Measurements from ENCODE around the gene SYNJ2.

Gene SYNJ2

DNA sequence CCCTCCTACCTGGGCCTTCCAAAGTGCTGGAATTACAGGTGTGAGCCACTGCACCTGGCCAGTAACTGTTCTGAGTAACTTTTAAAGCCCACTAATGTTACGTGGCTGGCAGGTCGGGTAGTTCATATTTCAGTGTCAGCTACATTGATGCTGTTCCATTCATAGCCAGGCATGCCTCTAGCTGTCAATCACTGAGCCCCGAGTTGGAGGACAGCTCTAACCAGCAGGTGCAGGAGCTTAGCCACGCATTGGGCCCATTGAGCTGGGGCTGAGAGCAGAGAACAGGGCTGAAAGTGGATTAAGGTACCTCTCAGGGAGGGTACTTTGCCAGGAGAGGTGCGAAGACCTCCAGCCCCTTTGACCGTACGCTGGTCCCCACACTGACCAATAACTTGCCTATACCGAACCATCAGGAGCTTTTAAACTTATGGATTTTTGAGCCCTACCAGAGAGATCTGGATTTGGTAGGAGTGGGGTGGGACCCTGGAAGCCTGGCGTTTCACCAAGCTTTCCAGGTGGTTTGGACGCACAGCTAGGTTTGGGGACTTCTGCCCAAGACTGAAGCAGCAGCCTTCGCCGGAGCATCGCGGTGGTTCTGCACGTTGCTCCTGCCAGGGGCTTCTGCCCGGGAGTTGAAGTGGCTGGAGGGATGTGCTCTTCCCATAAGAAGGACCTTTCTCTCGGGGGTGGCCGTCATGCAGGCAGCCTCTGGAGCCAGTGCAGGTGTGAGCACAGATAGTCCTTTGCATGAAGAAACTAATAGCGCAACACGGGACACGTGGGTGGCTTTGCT is 103.8 kb downstream of the SYNJ2 start:
- Histone ChIP-seq H3K4me1 (ENCODE audit: low read length) (0 out of 2 replicates have a peak, but pooled peaks cover 5% of the 10 kb centered on the region), H3K9me3 (ENCODE audit: insufficient read depth, low read length) (no peaks in the 10 kb centered on the region), H3K79me2 (ENCODE audit: low read length) (no peaks in the 10 kb centered on the region), H3K36me3 (replicated peaks; ENCODE audit: low read depth, low read length) (no peaks in the 10 kb centered on the region), H3K4me3 (ENCODE audit: low read length) (no peak overlapping the region), H2AFZ (ENCODE audit: low read depth, low read length) (no peak overlapping the region), H3K27ac (ENCODE audit: low read length) (no peak overlapping the region), H3K27me3 (ENCODE audit: low read depth, low read length) (no peaks in the 10 kb centered on the region), H3K4me2 (ENCODE audit: low read length) (no peak overlapping the region), H3K9ac (ENCODE audit: low read length) (no peak overlapping the region), H4K20me1 (ENCODE audit: insufficient read depth, low read length) (no peaks in the 10 kb centered on the region)
- TF ChIP-seq, protein P1, sequence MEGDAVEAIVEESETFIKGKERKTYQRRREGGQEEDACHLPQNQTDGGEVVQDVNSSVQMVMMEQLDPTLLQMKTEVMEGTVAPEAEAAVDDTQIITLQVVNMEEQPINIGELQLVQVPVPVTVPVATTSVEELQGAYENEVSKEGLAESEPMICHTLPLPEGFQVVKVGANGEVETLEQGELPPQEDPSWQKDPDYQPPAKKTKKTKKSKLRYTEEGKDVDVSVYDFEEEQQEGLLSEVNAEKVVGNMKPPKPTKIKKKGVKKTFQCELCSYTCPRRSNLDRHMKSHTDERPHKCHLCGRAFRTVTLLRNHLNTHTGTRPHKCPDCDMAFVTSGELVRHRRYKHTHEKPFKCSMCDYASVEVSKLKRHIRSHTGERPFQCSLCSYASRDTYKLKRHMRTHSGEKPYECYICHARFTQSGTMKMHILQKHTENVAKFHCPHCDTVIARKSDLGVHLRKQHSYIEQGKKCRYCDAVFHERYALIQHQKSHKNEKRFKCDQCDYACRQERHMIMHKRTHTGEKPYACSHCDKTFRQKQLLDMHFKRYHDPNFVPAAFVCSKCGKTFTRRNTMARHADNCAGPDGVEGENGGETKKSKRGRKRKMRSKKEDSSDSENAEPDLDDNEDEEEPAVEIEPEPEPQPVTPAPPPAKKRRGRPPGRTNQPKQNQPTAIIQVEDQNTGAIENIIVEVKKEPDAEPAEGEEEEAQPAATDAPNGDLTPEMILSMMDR (IDR thresholded peaks at IDR 0.05; ENCODE audit: low read depth, low read length), result no peak
- no peak for TF ChIP-seq EZH2phosphoT487 (IDR thresholded peaks at IDR 0.05; ENCODE audit: low read depth)

DNA sequence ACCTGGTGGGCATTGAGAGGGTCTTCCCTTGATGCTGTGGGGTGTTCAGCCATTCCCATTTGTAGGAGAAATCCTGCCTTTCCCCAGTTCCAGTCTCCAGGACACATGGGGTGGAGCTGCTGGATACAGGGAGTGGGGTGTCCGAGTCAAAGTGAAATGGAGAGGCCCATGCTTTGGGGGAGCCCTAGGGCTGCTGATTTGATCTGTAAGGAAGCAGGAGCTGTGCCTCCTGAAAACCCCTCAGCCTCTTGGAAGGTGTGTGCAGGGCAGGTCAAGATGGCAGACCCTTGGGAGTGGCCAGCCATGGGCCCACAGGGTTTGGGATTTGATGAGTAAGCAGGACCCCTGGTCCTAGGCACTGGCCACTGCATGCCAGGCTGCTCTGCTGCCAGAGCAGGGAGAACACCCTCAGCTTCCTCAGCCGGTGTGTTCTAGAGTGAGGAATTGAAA is 104.4 kb downstream of the SYNJ2 start:
- Histone ChIP-seq H3K4me1 (ENCODE audit: low read length) (0 out of 2 replicates have a peak, but pooled peaks cover 5% of the 10 kb centered on the region), H4K20me1 (ENCODE audit: insufficient read depth, low read length) (no peaks in the 10 kb centered on the region), H3K27me3 (ENCODE audit: low read depth, low read length) (no peaks in the 10 kb centered on the region), H3K79me2 (ENCODE audit: low read length) (no peaks in the 10 kb centered on the region), H3K9ac (ENCODE audit: low read length) (no peak overlapping the region), H3K4me3 (ENCODE audit: low read length) (no peak overlapping the region), H3K27ac (ENCODE audit: low read length) (no peak overlapping the region), H2AFZ (ENCODE audit: low read depth, low read length) (no peak overlapping the region), H3K9me3 (ENCODE audit: insufficient read depth, low read length) (no peaks in the 10 kb centered on the region), H3K4me2 (ENCODE audit: low read length) (no peak overlapping the region), H3K36me3 (replicated peaks; ENCODE audit: low read depth, low read length) (no peaks in the 10 kb centered on the region)
- no peak for TF ChIP-seq EZH2phosphoT487 (IDR thresholded peaks at IDR 0.05; ENCODE audit: low read depth)
- TF ChIP-seq, protein P1 (IDR thresholded peaks at IDR 0.05; ENCODE audit: low read depth, low read length), result no peak

DNA sequence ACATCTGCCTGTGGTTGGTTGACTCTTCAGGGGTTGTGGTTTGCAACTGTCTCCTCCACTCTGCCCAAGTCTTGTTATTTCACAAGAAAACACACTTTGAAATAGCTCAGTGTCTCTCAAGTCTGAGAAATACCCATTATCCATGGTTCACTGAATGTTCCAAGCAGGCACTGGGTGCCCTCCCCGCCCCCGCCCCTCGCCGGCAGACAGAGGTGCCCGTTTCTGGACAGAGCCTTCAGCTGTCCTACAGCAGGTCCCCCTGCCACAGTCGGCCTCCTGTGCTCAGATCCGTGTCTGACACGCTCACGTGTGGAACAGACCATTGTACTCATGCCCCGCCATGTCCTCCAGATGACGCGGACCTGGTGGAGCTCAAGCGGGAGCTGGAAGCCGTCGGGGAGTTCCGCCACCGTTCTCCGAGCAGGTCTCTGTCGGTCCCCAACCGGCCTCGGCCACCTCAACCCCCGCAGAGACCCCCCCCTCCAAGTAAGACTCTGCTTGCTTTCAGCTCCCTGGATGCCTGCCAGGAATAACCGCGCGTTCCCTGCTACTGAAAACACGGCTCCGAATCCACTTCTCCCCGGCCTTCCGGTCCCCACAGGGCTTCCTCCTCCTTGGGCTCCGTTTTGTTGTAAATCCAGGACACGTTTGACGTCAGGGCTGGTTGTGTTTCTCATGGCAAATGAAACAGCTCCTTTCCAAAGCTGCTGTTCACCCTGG is 105.0 kb downstream of the SYNJ2 start:
- Histone ChIP-seq H3K9ac (ENCODE audit: low read length) (no peak overlapping the region), H3K36me3 (replicated peaks; ENCODE audit: low read depth, low read length) (no peaks in the 10 kb centered on the region)

More for the DNA sequence above, 105.0 kb downstream of the SYNJ2 start:
- TF ChIP-seq, protein P1 (IDR thresholded peaks at IDR 0.05; ENCODE audit: low read depth, low read length), result no peak
- TF ChIP-seq EZH2phosphoT487 (IDR thresholded peaks at IDR 0.05; ENCODE audit: low read depth), result no peak
- Histone ChIP-seq H3K79me2 (ENCODE audit: low read length) (no peaks in the 10 kb centered on the region), H3K4me3 (ENCODE audit: low read length) (no peak overlapping the region), H3K27me3 (ENCODE audit: low read depth, low read length) (no peaks in the 10 kb centered on the region), H3K9me3 (ENCODE audit: insufficient read depth, low read length) (no peaks in the 10 kb centered on the region), H3K27ac (ENCODE audit: low read length) (no peak overlapping the region), H4K20me1 (ENCODE audit: insufficient read depth, low read length) (no peaks in the 10 kb centered on the region), H3K4me2 (ENCODE audit: low read length) (no peak overlapping the region), H3K4me1 (ENCODE audit: low read length) (0 out of 2 replicates have a peak, but pooled peaks cover 5% of the 10 kb centered on the region), H2AFZ (ENCODE audit: low read depth, low read length) (no peak overlapping the region)
